Sigmoid colon (tissue), 7 donors: ENCODE results near the gene KLHL3. TPM values are rescaled to one million over a fixed set of nuclear protein-coding genes. Genes with fewer than 3 reads are reported as not detected.

Experiments used
- DNase-seq: peaks from one replicate; pipeline ENCODE4 v3.0.0-alpha.2; 2019
- H3K27ac ChIP-seq, 4 donors: fragments of 200-600 bp; sonication (generic); one replicate each; pipeline ENCODE4 v1.5.1; 2016 to 2019; ENCODE audit warnings: mild to moderate bottlenecking in 1 of 4
- H3K27me3 ChIP-seq, 3 donors: fragments of 200-600 bp; sonication (generic); one replicate each; pipeline ENCODE4 v1.5.1; 2019; ENCODE audit warnings: mild to moderate bottlenecking in 1 of 3
- H3K36me3 ChIP-seq, 4 donors: fragments of 200-600 bp; sonication (generic); one replicate each; pipeline ENCODE4 v1.5.1; 2016 to 2019
- H3K4me1 ChIP-seq, 4 donors: fragments of 200-600 bp; sonication (generic); one replicate each; pipeline ENCODE4 v1.5.1; 2017 to 2019
- H3K4me3 ChIP-seq, 4 donors: fragments of 200-600 bp; sonication (generic); one replicate each; pipeline ENCODE4 v1.5.1; 2017 to 2019; ENCODE audit warnings: mild to moderate bottlenecking in 2 of 4, moderate library complexity in 1 of 4
- H3K9me3 ChIP-seq, 4 donors: fragments of 200-600 bp in 3 of 4; sonication (generic) in 3 of 4; one replicate each; pipeline versions ENCODE4 v1.5.1 to v1.6.1; 2013 to 2019
- CTCF ChIP-seq, 4 experiments: fragments of 450-650 bp in 3 of 4; fragments of 200-600 bp in 1 of 4; IDR thresholded peaks; one replicate each; pipeline ENCODE4 v1.5.1; 2016 to 2019; ENCODE audit warnings: antibody characterized with exemption in 4 of 4, mild to moderate bottlenecking in 3 of 4, moderate library complexity in 2 of 4
- EP300 ChIP-seq, 4 donors: sonication (generic); formaldehyde crosslinking; IDR thresholded peaks; one replicate each; pipeline ENCODE4 v1.6.1; 2017; ENCODE audit warnings: antibody characterized with exemption in 4 of 4
- POLR2A ChIP-seq, 2 donors: fragments of 450-650 bp; IDR thresholded peaks; one replicate each; pipeline ENCODE4 v1.6.1; 2016; ENCODE audit warnings: antibody characterized with exemption in 2 of 2, mild to moderate bottlenecking in 2 of 2, moderate library complexity in 2 of 2
- POLR2AphosphoS5 ChIP-seq, 4 donors: sonication (generic); formaldehyde crosslinking; IDR thresholded peaks; one replicate each; pipeline ENCODE4 v1.6.1; 2017; ENCODE audit warnings: antibody characterized with exemption in 4 of 4
- WGBS, 2 donors: extraction: QIAGEN DNeasy Blood & Tissue Kit; methylation state at CpG; one replicate each; pipeline ENCODE4 v1.1.7; 2013; 5-methylcytosine and 5-hydroxymethylcytosine counted together
- intact Hi-C: fragments of 100-400 bp; cut with DNase I; formaldehyde crosslinking; loops from one replicate; pipeline ENCODE4 v1.15.1; 2023
- polyA plus RNA-seq, 3 donors: library from polyadenylated mRNA; stranded (reverse); fragments of 200-250 nt; gene quantifications; one replicate each; pipeline ENCODE4 v1.2.3, GENCODE V29; 2013
- total RNA-seq, 4 donors: library from RNA; depleted of rRNA; stranded (reverse); fragments of >200 nt; gene quantifications; one replicate each; pipeline ENCODE4 v1.1.0, GENCODE V29; 2016
- donor health status: healthy with polysubstance abuse.
- donor health status: Bipolar disorder and iron deficiency.
- donor health status: healthy.

Gene KLHL3
- total and polyA plus RNA-seq, 7 donors: 0.23 to 5.5 (median 3.5) TPM; not detected in 1

- TF ChIP-seq EP300 (IDR thresholded peaks at IDR 0.05) (no peak), POLR2AphosphoS5 (IDR thresholded peaks at IDR 0.05) (peak in 1 of 4 donors; percentile 10)
- Histone ChIP-seq H3K4me1 (peaks cover 0 to 19% (median 12%) of the 10 kb centered on the region in 4 donors), H3K27ac (no peak overlapping the region), H3K36me3 (no peaks in the 10 kb centered on the region), H3K27me3 (no peaks in the 10 kb centered on the region), H3K4me3 (no peak overlapping the region), H3K9me3 (no peaks in the 10 kb centered on the region)
- no peak for DNase-seq
- WGBS, 2 donors: 26 to 29% methylated on average over 5 of the region's 5 CpGs
- intact Hi-C loops: no loop called here
Measured at GRCh38 chr5:137737349-137738131, 1.7 kb upstream of the KLHL3 start.

- peaks cover 0 to 19% (median 12%) of the 10 kb centered on the region in 4 donors for H3K4me1 ChIP-seq
- no peaks in the 10 kb centered on the region for H3K27me3 ChIP-seq
- no peaks in the 10 kb centered on the region for H3K9me3 ChIP-seq
- DNase-seq: no peak
- intact Hi-C loops: no loop called here
- peak overlapping the region in 1 of 4 donors; percentile 39 for H3K4me3 ChIP-seq
- 72 to 76% methylated on average over 1 of the region's 1 CpG for WGBS, 2 donors
- no peaks in the 10 kb centered on the region for H3K36me3 ChIP-seq
- TF ChIP-seq CTCF (IDR thresholded peaks at IDR 0.05) (no peak), POLR2AphosphoS5 (IDR thresholded peaks at IDR 0.05) (no peak), POLR2A (IDR thresholded peaks at IDR 0.05) (no peak), EP300 (IDR thresholded peaks at IDR 0.05) (no peak)
- H3K27ac ChIP-seq: peak overlapping the region in 3 of 4 donors; percentile 15 to 48 (median 40)
Measured at GRCh38 chr5:137736496-137736895, 607 bp upstream of the KLHL3 start.

- H3K27ac ChIP-seq: peak overlapping the region; percentile 4 to 48 (median 28)
- H3K36me3 ChIP-seq: no peaks in the 10 kb centered on the region
- peaks cover 0 to 19% (median 12%) of the 10 kb centered on the region in 4 donors for H3K4me1 ChIP-seq
- TF ChIP-seq POLR2AphosphoS5 (IDR thresholded peaks at IDR 0.05) (no peak), CTCF (IDR thresholded peaks at IDR 0.05) (no peak), POLR2A (IDR thresholded peaks at IDR 0.05) (no peak), EP300 (IDR thresholded peaks at IDR 0.05) (no peak)
- intact Hi-C loops: no loop called here
- H3K9me3 ChIP-seq: no peaks in the 10 kb centered on the region
- peak overlapping the region; percentile 8 to 43 (median 36) for H3K4me3 ChIP-seq
- 7 to 16% methylated on average over 14 of the region's 14 CpGs for WGBS, 2 donors
- no peaks in the 10 kb centered on the region for H3K27me3 ChIP-seq
- peak; percentile 68 for DNase-seq
Measured at GRCh38 chr5:137734962-137735554, 831 bp downstream of the KLHL3 start.

- peak overlapping the region in 1 of 4 donors; percentile 48 for H3K27ac ChIP-seq
- H3K36me3 ChIP-seq: no peaks in the 10 kb centered on the region
- H3K9me3 ChIP-seq: no peaks in the 10 kb centered on the region
- intact Hi-C loops: no loop called here
- no peaks in the 10 kb centered on the region for H3K27me3 ChIP-seq
- no peak for DNase-seq
- TF ChIP-seq EP300 (IDR thresholded peaks at IDR 0.05) (no peak), POLR2AphosphoS5 (IDR thresholded peaks at IDR 0.05) (no peak), CTCF (IDR thresholded peaks at IDR 0.05) (no peak), POLR2A (IDR thresholded peaks at IDR 0.05) (no peak)
- H3K4me1 ChIP-seq: peaks cover 0 to 19% (median 12%) of the 10 kb centered on the region in 4 donors
- 55 to 74% methylated on average over 2 of the region's 2 CpGs for WGBS, 2 donors
- H3K4me3 ChIP-seq: no peak overlapping the region
Measured at GRCh38 chr5:137734331-137734730, 1.6 kb downstream of the KLHL3 start.

GRCh38 chr5:137733922-137734321, 2.0 kb downstream of the KLHL3 start:
- no peak overlapping the region for H3K4me3 ChIP-seq
- WGBS, 2 donors: 96 to 97% methylated on average over 3 of the region's 3 CpGs
- no peak overlapping the region for H3K27ac ChIP-seq
- no peaks in the 10 kb centered on the region for H3K27me3 ChIP-seq
- TF ChIP-seq CTCF (IDR thresholded peaks at IDR 0.05) (no peak), POLR2AphosphoS5 (IDR thresholded peaks at IDR 0.05) (no peak), POLR2A (IDR thresholded peaks at IDR 0.05) (no peak), EP300 (IDR thresholded peaks at IDR 0.05) (no peak)
- no peaks in the 10 kb centered on the region for H3K9me3 ChIP-seq
- peaks cover 0 to 19% (median 12%) of the 10 kb centered on the region in 4 donors for H3K4me1 ChIP-seq
- intact Hi-C loops: no loop called here
- DNase-seq: no peak
- H3K36me3 ChIP-seq: no peaks in the 10 kb centered on the region
